AG04449 (cell line): ENCODE measurements around the gene NENF.
"Not testable (repeated sequence)": the region's sequence is repeated elsewhere in the genome, so short reads cannot be mapped to it uniquely, and the experiment has no call there.

Experiments used
- CTCF ChIA-PET: fragments of 350-600 bp; formaldehyde crosslinking; extraction: SDS; loops from one replicate; lab custom pipeline; 2021; ENCODE audit warnings: antibody characterized with exemption; lab: Yijun Ruan, JAX
- POLR2A ChIA-PET: fragments of 400-600, 350-600 bp; formaldehyde crosslinking; extraction: SDS; loops from one replicate; lab custom pipeline; 2020; ENCODE audit warnings: antibody characterized with exemption, inconsistent platforms; lab: Yijun Ruan, JAX
- DNase-seq: peaks from one replicate; pipeline ENCODE4 v3.0.0-alpha.2; 2010; ENCODE audit warnings: low read depth, low spot score
- H3K4me3 ChIP-seq: 2 replicates; pipeline ENCODE4 v1.5.1; 2011; ENCODE audit warnings: low read depth, mild to moderate bottlenecking, control low read depth, low read length
- TF ChIP-seq, protein P1 (sequence below): IDR thresholded peaks from one replicate; pipeline ENCODE4 v1.5.1; 2011; ENCODE audit warnings: mild to moderate bottlenecking, moderate library complexity, low read length, control low read depth, inconsistent platforms; ENCODE audit not compliant: insufficient read depth; ENCODE audit errors: missing control alignments

NENF gene

DNA sequence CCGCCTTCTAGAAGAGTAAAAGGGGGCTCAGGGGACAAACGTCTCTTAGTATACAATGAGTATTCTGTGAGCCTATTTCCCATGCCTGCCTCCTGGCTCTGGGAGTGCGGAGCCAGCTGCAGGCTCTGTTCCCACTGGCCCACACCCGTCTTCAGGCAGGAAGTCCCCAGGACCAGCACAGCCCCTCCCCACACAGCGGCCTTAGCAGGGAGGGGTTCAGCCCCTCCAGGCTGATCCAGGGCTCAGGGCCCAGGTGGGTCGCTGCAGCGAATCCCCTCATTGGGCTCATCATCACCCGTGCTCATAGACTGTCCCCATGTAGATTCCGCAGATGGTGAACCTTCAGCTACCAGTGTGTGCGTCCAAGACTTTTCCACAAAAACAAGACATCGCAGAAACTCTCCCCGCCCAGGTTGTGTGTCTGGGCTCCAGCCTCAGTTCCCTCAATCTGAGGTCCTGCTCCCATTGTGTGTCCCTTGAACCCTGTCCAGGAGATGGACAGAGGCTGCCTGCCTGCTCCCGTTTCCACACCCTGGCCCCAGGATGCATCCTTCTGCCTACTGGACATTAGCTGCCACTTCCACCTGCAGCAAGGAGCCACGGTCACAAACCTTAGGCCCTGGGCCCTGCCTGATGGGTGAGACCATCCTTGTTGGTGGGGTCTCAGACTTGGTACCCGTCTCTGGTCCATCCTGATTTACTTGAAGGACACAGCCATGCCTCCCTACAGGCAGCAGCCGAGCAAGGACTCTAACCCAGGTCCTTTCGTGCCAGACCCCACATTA lies 39.4 kb downstream of the NENF start:
- no peak for DNase-seq

GRCh38 chr1:212473729-212474128 lies 41.0 kb downstream of the NENF start:
- POLR2A ChIA-PET: no interaction called here
- CTCF ChIA-PET: interaction anchor here (0.6 to 2.2 kb wide), 4 partner anchors 15 to 308 kb away, joined by 3 to 8 read pairs (median 4); no protein-coding TSS in a partner anchor

More for the DNA sequence above, 39.4 kb downstream of the NENF start:
- POLR2A ChIA-PET: no interaction called here
- TF ChIP-seq, protein P1, sequence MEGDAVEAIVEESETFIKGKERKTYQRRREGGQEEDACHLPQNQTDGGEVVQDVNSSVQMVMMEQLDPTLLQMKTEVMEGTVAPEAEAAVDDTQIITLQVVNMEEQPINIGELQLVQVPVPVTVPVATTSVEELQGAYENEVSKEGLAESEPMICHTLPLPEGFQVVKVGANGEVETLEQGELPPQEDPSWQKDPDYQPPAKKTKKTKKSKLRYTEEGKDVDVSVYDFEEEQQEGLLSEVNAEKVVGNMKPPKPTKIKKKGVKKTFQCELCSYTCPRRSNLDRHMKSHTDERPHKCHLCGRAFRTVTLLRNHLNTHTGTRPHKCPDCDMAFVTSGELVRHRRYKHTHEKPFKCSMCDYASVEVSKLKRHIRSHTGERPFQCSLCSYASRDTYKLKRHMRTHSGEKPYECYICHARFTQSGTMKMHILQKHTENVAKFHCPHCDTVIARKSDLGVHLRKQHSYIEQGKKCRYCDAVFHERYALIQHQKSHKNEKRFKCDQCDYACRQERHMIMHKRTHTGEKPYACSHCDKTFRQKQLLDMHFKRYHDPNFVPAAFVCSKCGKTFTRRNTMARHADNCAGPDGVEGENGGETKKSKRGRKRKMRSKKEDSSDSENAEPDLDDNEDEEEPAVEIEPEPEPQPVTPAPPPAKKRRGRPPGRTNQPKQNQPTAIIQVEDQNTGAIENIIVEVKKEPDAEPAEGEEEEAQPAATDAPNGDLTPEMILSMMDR: no peak
- H3K4me3 ChIP-seq: no peak overlapping the region
- CTCF ChIA-PET: interaction anchor here (1.0 to 2.2 kb wide), 3 partner anchors 9 to 193 kb away, joined by 3 to 8 read pairs (median 4); no protein-coding TSS in a partner anchor

GRCh38 chr1:212475151-212475550 lies 42.4 kb downstream of the NENF start:
- POLR2A ChIA-PET: no interaction called here

More at GRCh38 chr1:212473729-212474128, 41.0 kb downstream of the NENF start:
- TF ChIP-seq, protein P1: no peak
- no peak overlapping the region for H3K4me3 ChIP-seq
- no peak for DNase-seq

DNA sequence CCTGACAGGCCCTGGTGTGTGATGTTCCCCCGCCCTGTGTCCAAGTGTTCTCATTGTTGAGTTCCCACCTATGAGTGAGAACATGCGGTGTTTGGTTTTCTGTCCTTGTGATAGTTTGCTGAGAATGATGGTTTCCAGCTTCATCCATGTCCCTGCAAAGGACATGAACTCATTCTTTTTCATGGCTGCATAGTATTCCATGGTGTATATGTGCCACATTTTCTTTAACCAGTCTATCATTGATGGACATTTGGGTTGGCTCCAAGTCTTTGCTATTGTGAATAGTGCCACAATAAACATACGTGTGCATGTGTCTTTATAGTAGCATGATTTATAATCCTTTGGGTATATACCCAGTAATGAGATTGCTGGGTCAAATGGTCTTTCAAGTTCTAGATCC lies 43.1 kb downstream of the NENF start:
- H3K4me3 ChIP-seq, POLR2A ChIA-PET, DNase-seq: not testable (repeated sequence)
- CTCF ChIA-PET: interaction anchor here (1.2 to 6.1 kb wide), 4 partner anchors 19 to 309 kb away, joined by 3 to 59 read pairs (median 4); partner anchors contain the start of gene ATF3

More at GRCh38 chr1:212475151-212475550, 42.4 kb downstream of the NENF start:
- no peak overlapping the region for H3K4me3 ChIP-seq
- TF ChIP-seq, protein P1: no peak
- DNase-seq: no peak
- CTCF ChIA-PET: interaction anchor here (0.9 to 6.1 kb wide), 6 partner anchors 12 to 307 kb away, joined by 3 to 59 read pairs (median 3); no protein-coding TSS in a partner anchor

GRCh38 chr1:212477014-212477679 lies 44.4 kb downstream of the NENF start:
- POLR2A ChIA-PET: interaction anchor here (0.6 to 1.2 kb wide), 2 partner anchors 132 to 893 kb away, joined by 3 to 13 read pairs; partner anchors contain the start of gene ATF3
- CTCF ChIA-PET: interaction anchor here (0.5 to 6.1 kb wide), 79 partner anchors 7 to 796 kb away, joined by 3 to 59 read pairs (median 4); partner anchors contain the start of genes ATF3 and BATF3
- peak; percentile 38 for DNase-seq

More at GRCh38 chr1:212477014-212477679, 44.4 kb downstream of the NENF start:
- H3K4me3 ChIP-seq: no peak overlapping the region
- TF ChIP-seq, protein P1: peak; percentile 91
